ENCODE data around the gene NADK2. TPM values are rescaled to one million over a fixed set of nuclear protein-coding genes. Genes with fewer than 3 reads are reported as not detected.

Gene NADK2
- total and polyA plus RNA-seq, 9 of the 15 experiments (the other 6 are each of a cell fraction or from before 2014, with no cell fraction given): 10.6 to 41.0 (median 24.0) TPM

GRCh38 chr5:36161361-36161760 lies 80.4 kb downstream of the NADK2 start:
- in situ Hi-C loops (cut with MboI): no loop called here
- intact Hi-C loops (cut with micrococcal nuclease): no loop called here
- peaks cover 49% of the 10 kb centered on the region; the same call in 2 of the 3 replicates for H3K79me2 ChIP-seq (ENCODE audit: control insufficient read depth, insufficient read depth, low read length)
- FAIRE-seq (no peak), ATAC-seq (no peak), DNase-seq (ENCODE audit: extremely low read depth in 1 of 4, low spot score in 3 of 4) (no peak)
- no peak overlapping the region for H3K4me3 ChIP-seq
- H3K27ac ChIP-seq (ENCODE audit: extremely low read depth, low read depth, low read length): no peak overlapping the region
- peaks cover 100% of the 10 kb centered on the region for H3K36me3 ChIP-seq (ENCODE audit: control insufficient read depth, insufficient read depth, low read length)
- H3K9me1 ChIP-seq (ENCODE audit: control insufficient read depth, insufficient read depth, low read length): no peaks in the 10 kb centered on the region
- no peak for TF ChIP-seq TRIM28 (IDR thresholded peaks at IDR 0.05)
- TF ChIP-seq EGR1 (conservative IDR thresholded peaks at IDR 0.05): no peak
- no peak for TF ChIP-seq WHSC1 (IDR thresholded peaks at IDR 0.05; ENCODE audit: low read length)
- WGBS (ENCODE audit: insufficient coverage, low coverage, missing lambda C conversion rate): 97% methylated on average over 4 of the region's 4 CpGs
- no peaks in the 10 kb centered on the region for H4K20me1 ChIP-seq (replicated peaks; ENCODE audit: control insufficient read depth, insufficient read depth, low read length)
- H3K4me1 ChIP-seq (replicated peaks in 1 of 2; ENCODE audit: control insufficient read depth in 2 of 2, insufficient read depth in 2 of 2, low read length in 2 of 2): no peaks in the 10 kb centered on the region
- H3K9ac ChIP-seq (ENCODE audit: insufficient read depth in 1 of 2, low read depth in 2 of 2, low read length in 2 of 2): no peak overlapping the region
- H3K27me3 ChIP-seq (ENCODE audit: control insufficient read depth in 2 of 2, insufficient read depth in 2 of 2, low read length in 2 of 2): no peaks in the 10 kb centered on the region
- no peak overlapping the region for H3K4me2 ChIP-seq (ENCODE audit: insufficient read depth, low read length)
- H3K9me3 ChIP-seq (replicated peaks; ENCODE audit: control insufficient read depth, insufficient read depth, low read depth, low read length): no peaks in the 10 kb centered on the region
- BruUV-seq (replicated peaks): no TSS peak
- no peak overlapping the region for H2AFZ ChIP-seq (ENCODE audit: low read depth, low read length)
- ChIA-PET POLR2A (interaction anchor here (1.4 kb wide), 1 partner anchor 8 kb away, joined by 6 read pairs; no protein-coding TSS in a partner anchor), CTCF (ENCODE audit: low intra/inter-chr PET ratio) (no interaction called here)

GRCh38 chr5:36160617-36161016 lies 81.1 kb downstream of the NADK2 start:
- ATAC-seq (no peak), DNase-seq (ENCODE audit: extremely low read depth in 1 of 4, low spot score in 3 of 4) (no peak), FAIRE-seq (no peak)
- H3K4me1 ChIP-seq (replicated peaks in 1 of 2; ENCODE audit: control insufficient read depth in 2 of 2, insufficient read depth in 2 of 2, low read length in 2 of 2): no peaks in the 10 kb centered on the region
- H3K27me3 ChIP-seq (ENCODE audit: control insufficient read depth in 2 of 2, insufficient read depth in 2 of 2, low read length in 2 of 2): no peaks in the 10 kb centered on the region
- no peak overlapping the region for H2AFZ ChIP-seq (ENCODE audit: low read depth, low read length)
- H3K9me3 ChIP-seq (replicated peaks; ENCODE audit: control insufficient read depth, insufficient read depth, low read depth, low read length): no peaks in the 10 kb centered on the region
- in situ Hi-C loops (cut with MboI) (no loop called here), intact Hi-C loops (cut with micrococcal nuclease) (no loop called here)
- H3K9ac ChIP-seq (ENCODE audit: insufficient read depth in 1 of 2, low read depth in 2 of 2, low read length in 2 of 2): no peak overlapping the region; a peak in 1 of 4 replicates
- POLR2A ChIA-PET: interaction anchor here (1.4 kb wide), 1 partner anchor 9 kb away, joined by 6 read pairs; no protein-coding TSS in a partner anchor
- no peaks in the 10 kb centered on the region for H4K20me1 ChIP-seq (replicated peaks; ENCODE audit: control insufficient read depth, insufficient read depth, low read length)
- 100% methylated on average over 3 of the region's 3 CpGs for WGBS (ENCODE audit: insufficient coverage, low coverage, missing lambda C conversion rate)
- CTCF ChIA-PET (ENCODE audit: low intra/inter-chr PET ratio): no interaction called here
- no peak overlapping the region for H3K4me2 ChIP-seq (ENCODE audit: insufficient read depth, low read length)
- H3K9me1 ChIP-seq (ENCODE audit: control insufficient read depth, insufficient read depth, low read length): no peaks in the 10 kb centered on the region
- H3K4me3 ChIP-seq: no peak overlapping the region
- H3K36me3 ChIP-seq (ENCODE audit: control insufficient read depth, insufficient read depth, low read length): peaks cover 100% of the 10 kb centered on the region
- no peak overlapping the region for H3K27ac ChIP-seq (ENCODE audit: extremely low read depth, low read depth, low read length)
- peaks cover 55% of the 10 kb centered on the region for H3K79me2 ChIP-seq (ENCODE audit: control insufficient read depth, insufficient read depth, low read length)
- BruUV-seq (replicated peaks): no TSS peak
- TF ChIP-seq JUN (IDR thresholded peaks at IDR 0.05; ENCODE audit: borderline replicate concordance, low read depth, low read length) (no peak), JUN (CRISPR knock-in tag; IDR thresholded peaks at IDR 0.05; ENCODE audit: borderline replicate concordance) (no peak), ZNF444 (CRISPR knock-in tag; IDR thresholded peaks at IDR 0.05) (no peak), ZNF785 (CRISPR knock-in tag; IDR thresholded peaks at IDR 0.05) (no peak), HMGN3 (IDR thresholded peaks at IDR 0.05; ENCODE audit: borderline replicate concordance, extremely low read depth, insufficient read length, low read depth, low read length) (no peak), E2F8 (IDR thresholded peaks at IDR 0.05; ENCODE audit: low read depth, partially characterized antibody) (no peak)
- TF ChIP-seq, protein P1, sequence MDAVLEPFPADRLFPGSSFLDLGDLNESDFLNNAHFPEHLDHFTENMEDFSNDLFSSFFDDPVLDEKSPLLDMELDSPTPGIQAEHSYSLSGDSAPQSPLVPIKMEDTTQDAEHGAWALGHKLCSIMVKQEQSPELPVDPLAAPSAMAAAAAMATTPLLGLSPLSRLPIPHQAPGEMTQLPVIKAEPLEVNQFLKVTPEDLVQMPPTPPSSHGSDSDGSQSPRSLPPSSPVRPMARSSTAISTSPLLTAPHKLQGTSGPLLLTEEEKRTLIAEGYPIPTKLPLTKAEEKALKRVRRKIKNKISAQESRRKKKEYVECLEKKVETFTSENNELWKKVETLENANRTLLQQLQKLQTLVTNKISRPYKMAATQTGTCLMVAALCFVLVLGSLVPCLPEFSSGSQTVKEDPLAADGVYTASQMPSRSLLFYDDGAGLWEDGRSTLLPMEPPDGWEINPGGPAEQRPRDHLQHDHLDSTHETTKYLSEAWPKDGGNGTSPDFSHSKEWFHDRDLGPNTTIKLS (IDR thresholded peaks at IDR 0.05; ENCODE audit: borderline replicate concordance, low read depth): no peak
- TF ChIP-seq, protein P2, sequence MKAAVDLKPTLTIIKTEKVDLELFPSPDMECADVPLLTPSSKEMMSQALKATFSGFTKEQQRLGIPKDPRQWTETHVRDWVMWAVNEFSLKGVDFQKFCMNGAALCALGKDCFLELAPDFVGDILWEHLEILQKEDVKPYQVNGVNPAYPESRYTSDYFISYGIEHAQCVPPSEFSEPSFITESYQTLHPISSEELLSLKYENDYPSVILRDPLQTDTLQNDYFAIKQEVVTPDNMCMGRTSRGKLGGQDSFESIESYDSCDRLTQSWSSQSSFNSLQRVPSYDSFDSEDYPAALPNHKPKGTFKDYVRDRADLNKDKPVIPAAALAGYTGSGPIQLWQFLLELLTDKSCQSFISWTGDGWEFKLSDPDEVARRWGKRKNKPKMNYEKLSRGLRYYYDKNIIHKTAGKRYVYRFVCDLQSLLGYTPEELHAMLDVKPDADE (conservative IDR thresholded peaks at IDR 0.05; ENCODE audit: control insufficient read depth, low read depth, low read length): no peak

Data from K562 (cell line).